WTC11 (cell line): ENCODE data around the gene IL10RB. TPM values are rescaled to one million over a fixed set of nuclear protein-coding genes. Genes with fewer than 3 reads are reported as not detected.

Experiments used
- ATAC-seq: fragments of 200-7000 bp; cut with Tn5 transposase; 2 replicates; pipeline ENCODE4 v1.10.0; 2021; ENCODE audit warnings: mild to moderate bottlenecking, moderate library complexity
- CTCF ChIA-PET: fragments of 300-600 bp; sonication (Branson Sonifier 250); formaldehyde crosslinking; loops from one replicate; lab custom pipeline; 2021; ENCODE audit warnings: antibody characterized with exemption; lab: Charles Lee
- POLR2A ChIA-PET: fragments of 350-600 bp; sonication (Branson Sonifier 250); formaldehyde crosslinking; loops from one replicate; lab custom pipeline; 2021; ENCODE audit warnings: antibody characterized with exemption; lab: Charles Lee
- DNase-seq: peaks from one replicate; pipeline ENCODE4 v3.0.0; 2021; ENCODE audit warnings: low spot score
- H3K27ac Mint-ChIP-seq: 2 replicates; pipeline ENCODE4 v1.8.0; 2021; ENCODE audit warnings: mixed read lengths
- H3K27me3 Mint-ChIP-seq: 2 replicates; pipeline ENCODE4 v1.8.0; 2021; ENCODE audit warnings: low read depth, mild to moderate bottlenecking, moderate library complexity, mixed read lengths
- H3K36me3 Mint-ChIP-seq: 2 replicates; pipeline ENCODE4 v1.8.0; 2021; ENCODE audit warnings: mixed read lengths
- H3K4me1 Mint-ChIP-seq: 2 replicates; pipeline ENCODE4 v1.8.0; 2022; ENCODE audit warnings: mixed read lengths
- H3K4me3 Mint-ChIP-seq: 2 replicates; pipeline ENCODE4 v1.8.0; 2021; ENCODE audit warnings: mild to moderate bottlenecking, moderate library complexity, mixed read lengths
- H3K9me3 Mint-ChIP-seq: 2 replicates; pipeline ENCODE4 v1.8.0; 2021; ENCODE audit warnings: mixed read lengths
- CBFB ChIP-seq: sonication (generic); formaldehyde crosslinking; IDR thresholded peaks from 2 replicates; pipeline ENCODE4 v1.8.1; 2022; ENCODE audit warnings: mild to moderate bottlenecking, low read depth, missing genetic modification reagents
- ELF4 ChIP-seq: sonication (generic); formaldehyde crosslinking; IDR thresholded peaks from 2 replicates; pipeline ENCODE4 v1.8.1; 2022; ENCODE audit warnings: low read depth, mild to moderate bottlenecking, moderate library complexity, missing genetic modification reagents
- ETV6 ChIP-seq: sonication (generic); formaldehyde crosslinking; IDR thresholded peaks from 2 replicates; pipeline ENCODE4 v1.8.1; 2022; ENCODE audit warnings: mild to moderate bottlenecking, missing genetic modification reagents
- FOXP1 ChIP-seq: sonication (generic); formaldehyde crosslinking; IDR thresholded peaks from 2 replicates; pipeline ENCODE4 v1.8.0; 2022; ENCODE audit warnings: missing genetic modification reagents, mild to moderate bottlenecking, moderate library complexity, borderline replicate concordance
- HMGA2 ChIP-seq: fragments of 250-450 bp; sonication (Bioruptor Pico); IDR thresholded peaks from 2 replicates; pipeline ENCODE4 v1.4.0; 2021; ENCODE audit warnings: mild to moderate bottlenecking, moderate library complexity
- JAZF1 ChIP-seq: fragments of 250-450 bp; sonication (Bioruptor Pico); IDR thresholded peaks from 2 replicates; pipeline ENCODE4 v1.9.0; 2021; ENCODE audit warnings: moderate library complexity, mild to moderate bottlenecking, inconsistent platforms
- JUN ChIP-seq: sonication (generic); formaldehyde crosslinking; IDR thresholded peaks from 2 replicates; pipeline ENCODE4 v1.8.0; 2023; ENCODE audit warnings: mild to moderate bottlenecking, missing genetic modification reagents
- MYBL2 ChIP-seq: sonication (generic); formaldehyde crosslinking; IDR thresholded peaks from 2 replicates; pipeline ENCODE4 v1.8.1; 2023; ENCODE audit warnings: mild to moderate bottlenecking, moderate library complexity, missing genetic modification reagents
- NFATC4 ChIP-seq: fragments of 250-450 bp; sonication (Bioruptor Pico); IDR thresholded peaks from 2 replicates; pipeline ENCODE4 v1.9.0; 2021; ENCODE audit warnings: mild to moderate bottlenecking
- NR1H2 ChIP-seq: sonication (generic); formaldehyde crosslinking; IDR thresholded peaks from 2 replicates; pipeline ENCODE4 v1.9.0; 2021; ENCODE audit warnings: mild to moderate bottlenecking, moderate library complexity, missing genetic modification reagents
- NR2C2 ChIP-seq: sonication (generic); formaldehyde crosslinking; IDR thresholded peaks from 2 replicates; pipeline ENCODE4 v1.8.0; 2022; ENCODE audit warnings: mild to moderate bottlenecking, missing genetic modification reagents
- SP1 ChIP-seq: sonication (generic); formaldehyde crosslinking; conservative IDR thresholded peaks from 2 replicates; pipeline ENCODE4 v1.8.1; 2022; ENCODE audit warnings: missing genetic modification reagents
- TEAD1 ChIP-seq: sonication (generic); formaldehyde crosslinking; IDR thresholded peaks from 2 replicates; pipeline ENCODE4 v1.8.0; 2022; ENCODE audit warnings: mild to moderate bottlenecking, missing genetic modification reagents
- TEAD4 ChIP-seq: sonication (generic); formaldehyde crosslinking; IDR thresholded peaks from 2 replicates; pipeline ENCODE4 v1.8.0; 2022; ENCODE audit warnings: mild to moderate bottlenecking, missing genetic modification reagents
- ZNF138 ChIP-seq: sonication (generic); formaldehyde crosslinking; conservative IDR thresholded peaks from 2 replicates; pipeline ENCODE4 v1.8.1; 2022; ENCODE audit warnings: mild to moderate bottlenecking, moderate library complexity, missing genetic modification reagents
- ZNF219 ChIP-seq: sonication (generic); formaldehyde crosslinking; IDR thresholded peaks from 2 replicates; pipeline ENCODE4 v1.8.0; 2023; ENCODE audit warnings: missing genetic modification reagents, mild to moderate bottlenecking, borderline replicate concordance
- ZNF317 ChIP-seq: sonication (generic); formaldehyde crosslinking; IDR thresholded peaks from 2 replicates; pipeline ENCODE4 v1.8.1; 2023; ENCODE audit warnings: low read depth, mild to moderate bottlenecking, moderate library complexity, missing genetic modification reagents, borderline replicate concordance
- ZNF416 ChIP-seq: fragments of 250-450 bp; sonication (Bioruptor Pico); IDR thresholded peaks from 2 replicates; pipeline ENCODE4 v1.9.0; 2021; ENCODE audit warnings: mild to moderate bottlenecking, inconsistent platforms
- total RNA-seq: library from RNA; stranded (reverse); gene quantifications from 3 replicates; pipeline ENCODE4 v1.2.3, GENCODE V29; 2021
- TF ChIP-seq, protein P1 (sequence below): sonication (generic); formaldehyde crosslinking; IDR thresholded peaks from 2 replicates; pipeline ENCODE4 v1.8.1; 2023; ENCODE audit warnings: mild to moderate bottlenecking, moderate library complexity, missing genetic modification reagents
- TF ChIP-seq, protein P2 (sequence below): sonication (generic); formaldehyde crosslinking; IDR thresholded peaks from 2 replicates; pipeline ENCODE4 v1.8.0; 2022; ENCODE audit warnings: mild to moderate bottlenecking, missing genetic modification reagents
- TF ChIP-seq, protein P3 (sequence below): sonication (generic); formaldehyde crosslinking; IDR thresholded peaks from 2 replicates; pipeline ENCODE4 v1.8.0; 2023; ENCODE audit warnings: missing genetic modification reagents
- TF ChIP-seq, protein P4 (sequence below): fragments of 250-450 bp; sonication (Bioruptor Pico); IDR thresholded peaks from 2 replicates; pipeline ENCODE4 v1.9.0; 2021; ENCODE audit warnings: moderate library complexity, mild to moderate bottlenecking, inconsistent platforms, borderline replicate concordance
- TF ChIP-seq, protein P5 (sequence below): sonication (generic); formaldehyde crosslinking; IDR thresholded peaks from 2 replicates; pipeline ENCODE4 v1.8.1; 2022; ENCODE audit warnings: low read depth, missing genetic modification reagents, borderline replicate concordance
- TF ChIP-seq, protein P6 (sequence below): fragments of 200-600 bp; IDR thresholded peaks from 2 replicates; pipeline ENCODE4 v1.8.0; 2022; ENCODE audit warnings: antibody characterized with exemption
- TF ChIP-seq, protein P7 (sequence below): sonication (generic); formaldehyde crosslinking; IDR thresholded peaks from 2 replicates; pipeline ENCODE4 v1.8.1; 2022; ENCODE audit warnings: missing genetic modification reagents, borderline replicate concordance
- TF ChIP-seq, protein P8 (sequence below): sonication (generic); formaldehyde crosslinking; conservative IDR thresholded peaks from 2 replicates; pipeline ENCODE4 v1.8.1; 2022; ENCODE audit warnings: mild to moderate bottlenecking, missing genetic modification reagents

Gene IL10RB
- total RNA-seq, 1 experiment from 2014 or later: 3.7 TPM

DNA sequence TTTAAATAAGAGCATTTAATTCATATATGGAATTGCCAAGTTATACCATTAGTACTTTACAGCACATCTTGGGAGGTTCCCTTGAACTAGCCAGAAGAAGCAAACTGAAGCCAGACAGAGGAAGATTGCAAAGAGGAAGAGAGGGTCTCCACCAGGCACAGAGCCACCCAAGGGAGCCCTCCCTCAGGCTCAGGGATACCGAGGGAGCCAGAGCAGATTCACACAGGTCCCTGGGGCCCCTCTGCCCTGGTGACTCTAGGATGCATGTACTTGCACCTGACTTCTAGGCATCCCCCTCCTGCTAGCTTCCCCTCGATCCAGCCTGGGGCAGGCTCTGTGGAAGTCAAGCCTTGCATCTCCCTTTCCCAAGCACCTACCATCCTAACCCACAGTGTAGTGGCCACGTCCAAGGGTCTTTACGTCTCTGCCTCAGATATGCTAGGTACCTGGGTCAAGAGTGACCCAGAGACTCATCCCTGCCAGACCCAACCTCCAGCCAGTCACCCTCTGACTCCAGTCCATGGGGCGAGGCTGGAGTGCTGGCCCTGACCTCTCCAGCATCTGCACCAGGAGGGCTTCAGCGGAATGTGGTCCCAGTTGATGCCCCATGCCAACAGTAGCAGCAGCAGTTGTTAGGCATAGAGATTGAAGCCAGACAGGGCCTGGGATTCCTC, 30.0 kb upstream of the IL10RB start:
- peaks cover 44% of the 10 kb centered on the region for H3K36me3 Mint-ChIP-seq
- peaks cover 37% of the 10 kb centered on the region for H3K9me3 Mint-ChIP-seq
- H3K27ac Mint-ChIP-seq: no peak overlapping the region
- peaks cover 31% of the 10 kb centered on the region for H3K4me1 Mint-ChIP-seq
- no peak overlapping the region for H3K4me3 Mint-ChIP-seq
- TF ChIP-seq, protein P1, sequence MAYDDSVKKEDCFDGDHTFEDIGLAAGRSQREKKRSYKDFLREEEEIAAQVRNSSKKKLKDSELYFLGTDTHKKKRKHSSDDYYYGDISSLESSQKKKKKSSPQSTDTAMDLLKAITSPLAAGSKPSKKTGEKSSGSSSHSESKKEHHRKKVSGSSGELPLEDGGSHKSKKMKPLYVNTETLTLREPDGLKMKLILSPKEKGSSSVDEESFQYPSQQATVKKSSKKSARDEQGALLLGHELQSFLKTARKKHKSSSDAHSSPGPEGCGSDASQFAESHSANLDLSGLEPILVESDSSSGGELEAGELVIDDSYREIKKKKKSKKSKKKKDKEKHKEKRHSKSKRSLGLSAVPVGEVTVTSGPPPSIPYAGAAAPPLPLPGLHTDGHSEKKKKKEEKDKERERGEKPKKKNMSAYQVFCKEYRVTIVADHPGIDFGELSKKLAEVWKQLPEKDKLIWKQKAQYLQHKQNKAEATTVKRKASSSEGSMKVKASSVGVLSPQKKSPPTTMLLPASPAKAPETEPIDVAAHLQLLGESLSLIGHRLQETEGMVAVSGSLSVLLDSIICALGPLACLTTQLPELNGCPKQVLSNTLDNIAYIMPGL: no peak
- TF ChIP-seq, protein P2, sequence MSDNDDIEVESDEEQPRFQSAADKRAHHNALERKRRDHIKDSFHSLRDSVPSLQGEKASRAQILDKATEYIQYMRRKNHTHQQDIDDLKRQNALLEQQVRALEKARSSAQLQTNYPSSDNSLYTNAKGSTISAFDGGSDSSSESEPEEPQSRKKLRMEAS (CRISPR knock-in tag): no peak
- no peak for TF ChIP-seq TEAD4 (CRISPR knock-in tag)
- TF ChIP-seq ZNF416 (CRISPR knock-in tag): no peak
- TF ChIP-seq SP1 (CRISPR knock-in tag): no peak
- TF ChIP-seq CBFB: no peak
- TF ChIP-seq ELF4 (CRISPR knock-in tag): no peak
- no peak for TF ChIP-seq TEAD1 (CRISPR knock-in tag)
- TF ChIP-seq JUN (CRISPR knock-in tag): no peak
- TF ChIP-seq ZNF138 (CRISPR knock-in tag): no peak
- TF ChIP-seq, protein P3, sequence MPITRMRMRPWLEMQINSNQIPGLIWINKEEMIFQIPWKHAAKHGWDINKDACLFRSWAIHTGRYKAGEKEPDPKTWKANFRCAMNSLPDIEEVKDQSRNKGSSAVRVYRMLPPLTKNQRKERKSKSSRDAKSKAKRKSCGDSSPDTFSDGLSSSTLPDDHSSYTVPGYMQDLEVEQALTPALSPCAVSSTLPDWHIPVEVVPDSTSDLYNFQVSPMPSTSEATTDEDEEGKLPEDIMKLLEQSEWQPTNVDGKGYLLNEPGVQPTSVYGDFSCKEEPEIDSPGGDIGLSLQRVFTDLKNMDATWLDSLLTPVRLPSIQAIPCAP (CRISPR knock-in tag): no peak
- no peak for TF ChIP-seq HMGA2 (CRISPR knock-in tag)
- no peak for TF ChIP-seq FOXP1
- TF ChIP-seq, protein P4, sequence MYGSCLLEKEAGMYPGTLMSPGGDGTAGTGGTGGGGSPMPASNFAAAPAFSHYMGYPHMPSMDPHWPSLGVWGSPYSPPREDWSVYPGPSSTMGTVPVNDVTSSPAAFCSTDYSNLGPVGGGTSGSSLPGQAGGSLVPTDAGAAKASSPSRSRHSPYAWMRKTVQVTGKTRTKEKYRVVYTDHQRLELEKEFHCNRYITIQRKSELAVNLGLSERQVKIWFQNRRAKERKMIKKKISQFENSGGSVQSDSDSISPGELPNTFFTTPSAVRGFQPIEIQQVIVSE: no peak
- TF ChIP-seq ETV6: no peak
- peaks cover 4% of the 10 kb centered on the region; the same call in 1 of the 2 replicates for H3K27me3 Mint-ChIP-seq
- ChIA-PET CTCF (interaction anchor here (1.2 to 1.3 kb wide), 2 partner anchors 125 to 126 kb away, joined by 3 read pairs; no protein-coding TSS in a partner anchor), POLR2A (no interaction called here)
- ATAC-seq: no peak
- DNase-seq: no peak

DNA sequence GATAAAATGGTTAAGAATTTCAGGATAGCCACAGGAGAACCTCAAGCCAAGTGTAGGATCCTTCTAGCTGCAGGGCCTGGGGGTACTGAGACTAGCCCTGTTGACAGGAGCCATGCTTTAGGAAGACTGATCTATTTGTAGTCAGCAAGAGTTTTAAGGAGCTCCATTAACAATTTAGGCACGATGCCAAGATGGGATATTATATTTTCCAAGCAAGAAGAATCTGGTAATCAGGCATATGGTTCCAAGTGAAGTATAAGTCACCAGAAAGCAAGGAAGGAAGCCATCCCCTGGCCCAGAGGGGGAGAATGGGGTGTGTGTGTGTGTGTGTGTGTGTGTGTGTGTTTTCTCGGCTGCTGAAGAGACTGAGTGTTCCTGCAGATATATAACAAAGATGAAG, 29.4 kb upstream of the IL10RB start:
- ChIA-PET CTCF (interaction anchor here (1.2 kb wide), 1 partner anchor 125 kb away, joined by 3 read pairs; no protein-coding TSS in a partner anchor), POLR2A (no interaction called here)
- Mint-ChIP-seq H3K27me3 (peaks cover 4% of the 10 kb centered on the region; the same call in 1 of the 2 replicates), H3K4me1 (peaks cover 25% of the 10 kb centered on the region), H3K27ac (no peak overlapping the region), H3K9me3 (peaks cover 38% of the 10 kb centered on the region), H3K36me3 (peaks cover 47% of the 10 kb centered on the region), H3K4me3 (no peak overlapping the region)
- no peak for DNase-seq
- ATAC-seq: no peak
- TF ChIP-seq, protein P5, sequence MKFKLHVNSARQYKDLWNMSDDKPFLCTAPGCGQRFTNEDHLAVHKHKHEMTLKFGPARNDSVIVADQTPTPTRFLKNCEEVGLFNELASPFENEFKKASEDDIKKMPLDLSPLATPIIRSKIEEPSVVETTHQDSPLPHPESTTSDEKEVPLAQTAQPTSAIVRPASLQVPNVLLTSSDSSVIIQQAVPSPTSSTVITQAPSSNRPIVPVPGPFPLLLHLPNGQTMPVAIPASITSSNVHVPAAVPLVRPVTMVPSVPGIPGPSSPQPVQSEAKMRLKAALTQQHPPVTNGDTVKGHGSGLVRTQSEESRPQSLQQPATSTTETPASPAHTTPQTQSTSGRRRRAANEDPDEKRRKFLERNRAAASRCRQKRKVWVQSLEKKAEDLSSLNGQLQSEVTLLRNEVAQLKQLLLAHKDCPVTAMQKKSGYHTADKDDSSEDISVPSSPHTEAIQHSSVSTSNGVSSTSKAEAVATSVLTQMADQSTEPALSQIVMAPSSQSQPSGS (CRISPR knock-in tag): no peak
- no peak for TF ChIP-seq NR2C2 (CRISPR knock-in tag)
- TF ChIP-seq NR1H2: no peak
- TF ChIP-seq, protein P6, sequence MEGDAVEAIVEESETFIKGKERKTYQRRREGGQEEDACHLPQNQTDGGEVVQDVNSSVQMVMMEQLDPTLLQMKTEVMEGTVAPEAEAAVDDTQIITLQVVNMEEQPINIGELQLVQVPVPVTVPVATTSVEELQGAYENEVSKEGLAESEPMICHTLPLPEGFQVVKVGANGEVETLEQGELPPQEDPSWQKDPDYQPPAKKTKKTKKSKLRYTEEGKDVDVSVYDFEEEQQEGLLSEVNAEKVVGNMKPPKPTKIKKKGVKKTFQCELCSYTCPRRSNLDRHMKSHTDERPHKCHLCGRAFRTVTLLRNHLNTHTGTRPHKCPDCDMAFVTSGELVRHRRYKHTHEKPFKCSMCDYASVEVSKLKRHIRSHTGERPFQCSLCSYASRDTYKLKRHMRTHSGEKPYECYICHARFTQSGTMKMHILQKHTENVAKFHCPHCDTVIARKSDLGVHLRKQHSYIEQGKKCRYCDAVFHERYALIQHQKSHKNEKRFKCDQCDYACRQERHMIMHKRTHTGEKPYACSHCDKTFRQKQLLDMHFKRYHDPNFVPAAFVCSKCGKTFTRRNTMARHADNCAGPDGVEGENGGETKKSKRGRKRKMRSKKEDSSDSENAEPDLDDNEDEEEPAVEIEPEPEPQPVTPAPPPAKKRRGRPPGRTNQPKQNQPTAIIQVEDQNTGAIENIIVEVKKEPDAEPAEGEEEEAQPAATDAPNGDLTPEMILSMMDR: no peak
- TF ChIP-seq JAZF1: no peak
- TF ChIP-seq, protein P7, sequence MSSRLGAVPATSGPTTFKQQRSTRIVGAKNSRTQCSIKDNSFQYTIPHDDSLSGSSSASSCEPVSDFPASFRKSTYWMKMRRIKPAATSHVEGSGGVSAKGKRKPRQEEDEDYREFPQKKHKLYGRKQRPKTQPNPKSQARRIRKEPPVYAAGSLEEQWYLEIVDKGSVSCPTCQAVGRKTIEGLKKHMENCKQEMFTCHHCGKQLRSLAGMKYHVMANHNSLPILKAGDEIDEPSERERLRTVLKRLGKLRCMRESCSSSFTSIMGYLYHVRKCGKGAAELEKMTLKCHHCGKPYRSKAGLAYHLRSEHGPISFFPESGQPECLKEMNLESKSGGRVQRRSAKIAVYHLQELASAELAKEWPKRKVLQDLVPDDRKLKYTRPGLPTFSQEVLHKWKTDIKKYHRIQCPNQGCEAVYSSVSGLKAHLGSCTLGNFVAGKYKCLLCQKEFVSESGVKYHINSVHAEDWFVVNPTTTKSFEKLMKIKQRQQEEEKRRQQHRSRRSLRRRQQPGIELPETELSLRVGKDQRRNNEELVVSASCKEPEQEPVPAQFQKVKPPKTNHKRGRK (CRISPR knock-in tag): no peak
- TF ChIP-seq MYBL2 (CRISPR knock-in tag): no peak
- no peak for TF ChIP-seq ZNF219 (CRISPR knock-in tag)
- TF ChIP-seq ZNF317 (CRISPR knock-in tag): no peak
- TF ChIP-seq, protein P8, sequence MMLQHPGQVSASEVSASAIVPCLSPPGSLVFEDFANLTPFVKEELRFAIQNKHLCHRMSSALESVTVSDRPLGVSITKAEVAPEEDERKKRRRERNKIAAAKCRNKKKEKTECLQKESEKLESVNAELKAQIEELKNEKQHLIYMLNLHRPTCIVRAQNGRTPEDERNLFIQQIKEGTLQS (CRISPR knock-in tag): no peak
- TF ChIP-seq NFATC4 (CRISPR knock-in tag): no peak
